Measurements from ENCODE around the gene ARL1. TPM values are rescaled to one million over a fixed set of nuclear protein-coding genes. Genes with fewer than 3 reads are reported as not detected.
"Not testable (repeated sequence)": the region's sequence is repeated elsewhere in the genome, so short reads cannot be mapped to it uniquely, and the experiment has no call there.

ARL1 gene
- total and polyA plus RNA-seq, 2 of the 8 experiments (the other 6 are each of a cell fraction or from before 2014, with no cell fraction given) = 28.9 to 75.2 TPM

- TF ChIP-seq SAP30 (IDR thresholded peaks at IDR 0.05; ENCODE audit: insufficient read depth, insufficient replicate concordance, low read length) (no peak), CHD1 (IDR thresholded peaks at IDR 0.05; ENCODE audit: low read depth, low read length) (no peak), TCF12 (IDR thresholded peaks at IDR 0.05; ENCODE audit: low read depth, low read length) (no peak), TAF1 (IDR thresholded peaks at IDR 0.05; ENCODE audit: low read depth, low read length) (no peak), PHF8 (conservative IDR thresholded peaks at IDR 0.05; ENCODE audit: low read depth, low read length) (no peak), ASH2L (IDR thresholded peaks at IDR 0.05; ENCODE audit: low read length) (no peak), ATF2 (IDR thresholded peaks at IDR 0.05; ENCODE audit: low read length) (no peak)
Measured at GRCh38 chr12:101424620-101425019, 17.0 kb upstream of the ARL1 start (continued).

- POLR2A ChIA-PET (ENCODE audit: partially characterized antibody); H2BK15ac ChIP-seq (ENCODE audit: low read length); H3K23ac ChIP-seq (ENCODE audit: insufficient read length); H2AFZ ChIP-seq (ENCODE audit: low read length); H3K4me1 ChIP-seq (replicated peaks in 1 of 4; ENCODE audit: control insufficient read depth in 3 of 4, insufficient read depth in 4 of 4, low read length in 3 of 4); H2BK5ac ChIP-seq (ENCODE audit: low read depth, low read length); H2AK5ac ChIP-seq (ENCODE audit: low read depth, low read length); H4K91ac ChIP-seq (replicated peaks; ENCODE audit: insufficient read length, low read length); FAIRE-seq; H2BK120ac ChIP-seq (replicated peaks; ENCODE audit: low read depth, low read length); H3K4me3 ChIP-seq (ENCODE audit: extremely low read depth in 1 of 4, insufficient read depth in 2 of 4, low read depth in 3 of 4, low read length in 4 of 4); H3K14ac ChIP-seq (ENCODE audit: insufficient read length); H2BK12ac ChIP-seq (ENCODE audit: low read depth, low read length); H4K8ac ChIP-seq (ENCODE audit: extremely low read depth, insufficient read depth, low read length); H3K27ac ChIP-seq (ENCODE audit: low read depth, low read length); DNase-seq (ENCODE audit: low read depth in 1 of 2, low spot score in 2 of 2); CTCF ChIA-PET (ENCODE audit: partially characterized antibody); H3K4me2 ChIP-seq (ENCODE audit: insufficient read depth in 1 of 2, low read depth in 2 of 2, low read length in 2 of 2); H3K36me3 ChIP-seq (ENCODE audit: control insufficient read depth in 2 of 4, insufficient read depth in 4 of 4, low read length in 3 of 4); H2BK20ac ChIP-seq (ENCODE audit: low read length); H3K9me3 ChIP-seq (ENCODE audit: insufficient read depth in 2 of 2, low read depth in 1 of 2, low read length in 1 of 2); H3K79me1 ChIP-seq (ENCODE audit: low read depth, low read length); H4K5ac ChIP-seq (ENCODE audit: insufficient read length, low read depth, low read length); H3K27me3 ChIP-seq (replicated peaks in 1 of 4; ENCODE audit: control insufficient read depth in 3 of 4, extremely low read depth in 1 of 4, insufficient read depth in 3 of 4, low read length in 3 of 4); H4K20me1 ChIP-seq (replicated peaks in 1 of 2; ENCODE audit: control insufficient read depth in 1 of 2, insufficient read depth in 2 of 2, low read length in 2 of 2); H3K18ac ChIP-seq (ENCODE audit: extremely low read depth, low read length); H3K4ac ChIP-seq (replicated peaks; ENCODE audit: insufficient read length, low read depth, low read length); H3K9ac ChIP-seq (replicated peaks in 1 of 4; ENCODE audit: extremely low read depth in 1 of 4, low read depth in 3 of 4, low read length in 3 of 4); H3K79me2 ChIP-seq (ENCODE audit: control insufficient read depth in 1 of 2, insufficient read depth in 2 of 2, low read length in 2 of 2); H3K56ac ChIP-seq (replicated peaks; ENCODE audit: insufficient read length, low read depth, low read length); H3K23me2 ChIP-seq (ENCODE audit: low read depth, low read length): not testable (repeated sequence)
- 95% methylated on average over 3 of the region's 4 CpGs; no CpG with 5 or more reads in 1 of the 2 experiments for WGBS, 2 experiments (ENCODE audit: extremely low coverage in 1 of 2, insufficient coverage in 1 of 2, insufficient read length in 1 of 2, insufficient replicate concordance in 2 of 2, low coverage in 1 of 2, low lambda C conversion rate in 2 of 2, missing lambda C conversion rate in 1 of 2)
Measured at GRCh38 chr12:101422066-101422465, 14.5 kb upstream of the ARL1 start.
